ENCODE results near the gene ZNF527.
"Not testable (repeated sequence)": the region's sequence is repeated elsewhere in the genome, so short reads cannot be mapped to it uniquely, and the experiment has no call there.

The ZNF527 gene

GRCh38 chr19:37362733-37363132 lies 8.2 kb upstream of the ZNF527 start:
- no peak for TF ChIP-seq POLR2AphosphoS5 (IDR thresholded peaks at IDR 0.05; ENCODE audit: low read depth, low read length)
- TF ChIP-seq TAF1 (IDR thresholded peaks at IDR 0.05; ENCODE audit: borderline replicate concordance, low read depth, low read length), result no peak
- TF ChIP-seq POLR2A (IDR thresholded peaks at IDR 0.05; ENCODE audit: low read depth, low read length), result no peak
- FAIRE-seq, result no peak
- DNase-seq (ENCODE audit: insufficient read length), result no peak

DNA sequence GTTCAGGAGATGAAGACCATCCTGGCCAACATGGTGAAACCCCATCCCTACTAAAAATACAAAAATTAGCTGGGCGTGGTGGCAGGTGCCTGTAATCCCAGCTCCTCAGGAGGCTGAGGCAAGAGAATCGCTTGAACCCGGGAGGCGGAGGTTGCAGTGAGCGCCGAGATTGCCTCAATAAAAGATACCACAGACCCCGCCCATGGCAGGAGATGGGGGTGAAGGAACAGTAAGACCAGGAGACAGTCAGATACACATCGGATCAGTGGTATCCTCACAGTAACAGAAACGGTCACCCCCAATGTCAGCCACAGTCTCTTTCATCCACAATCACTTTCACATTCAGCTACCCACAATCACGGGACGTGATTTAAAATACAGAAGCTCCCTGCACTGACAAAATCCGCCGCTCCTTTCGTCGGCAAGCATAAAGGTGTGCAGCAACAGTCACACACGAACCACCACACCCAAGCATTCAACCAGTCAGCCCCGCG lies 466 bp upstream of the ZNF527 start:
- not testable (repeated sequence) for FAIRE-seq; DNase-seq (ENCODE audit: insufficient read length)

DNA sequence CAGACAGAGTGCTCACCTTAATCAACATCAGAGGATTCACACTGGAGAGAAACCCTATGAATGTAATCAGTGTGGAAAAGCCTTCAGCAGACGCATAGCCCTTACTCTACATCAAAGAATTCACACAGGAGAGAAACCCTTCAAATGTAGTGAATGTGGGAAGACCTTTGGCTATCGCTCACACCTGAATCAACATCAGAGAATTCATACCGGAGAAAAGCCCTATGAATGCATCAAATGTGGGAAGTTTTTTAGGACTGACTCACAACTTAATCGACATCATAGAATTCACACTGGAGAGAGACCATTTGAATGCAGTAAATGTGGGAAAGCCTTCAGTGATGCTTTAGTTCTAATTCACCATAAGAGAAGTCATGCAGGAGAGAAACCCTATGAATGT lies 18.3 kb downstream of the ZNF527 start:
- TF ChIP-seq POLR2AphosphoS5 (IDR thresholded peaks at IDR 0.05; ENCODE audit: low read depth, low read length) (no peak), TAF1 (IDR thresholded peaks at IDR 0.05; ENCODE audit: borderline replicate concordance, low read depth, low read length) (no peak), POLR2A (IDR thresholded peaks at IDR 0.05; ENCODE audit: low read depth, low read length) (no peak)
- no peak for FAIRE-seq
- DNase-seq (ENCODE audit: insufficient read length), result no peak

- FAIRE-seq; DNase-seq (ENCODE audit: insufficient read length): not testable (repeated sequence)
Observed at GRCh38 chr19:37391399-37391798, 20.5 kb downstream of the ZNF527 start.

- TF ChIP-seq POLR2A (IDR thresholded peaks at IDR 0.05; ENCODE audit: low read depth, low read length) (no peak), TAF1 (IDR thresholded peaks at IDR 0.05; ENCODE audit: borderline replicate concordance, low read depth, low read length) (no peak), POLR2AphosphoS5 (IDR thresholded peaks at IDR 0.05; ENCODE audit: low read depth, low read length) (no peak)
- FAIRE-seq (no peak), DNase-seq (ENCODE audit: insufficient read length) (no peak)
Observed at GRCh38 chr19:37401078-37401477, 30.2 kb downstream of the ZNF527 start.

GRCh38 chr19:37403403-37403802 lies 32.5 kb downstream of the ZNF527 start:
- DNase-seq (ENCODE audit: insufficient read length) (no peak), FAIRE-seq (no peak)
- TF ChIP-seq POLR2A (IDR thresholded peaks at IDR 0.05; ENCODE audit: low read depth, low read length), result no peak
- no peak for TF ChIP-seq TAF1 (IDR thresholded peaks at IDR 0.05; ENCODE audit: borderline replicate concordance, low read depth, low read length)
- no peak for TF ChIP-seq POLR2AphosphoS5 (IDR thresholded peaks at IDR 0.05; ENCODE audit: low read depth, low read length)

- FAIRE-seq; DNase-seq (ENCODE audit: insufficient read length): not testable (repeated sequence)
Observed at GRCh38 chr19:37406140-37406846, 35.4 kb downstream of the ZNF527 start.

DNA sequence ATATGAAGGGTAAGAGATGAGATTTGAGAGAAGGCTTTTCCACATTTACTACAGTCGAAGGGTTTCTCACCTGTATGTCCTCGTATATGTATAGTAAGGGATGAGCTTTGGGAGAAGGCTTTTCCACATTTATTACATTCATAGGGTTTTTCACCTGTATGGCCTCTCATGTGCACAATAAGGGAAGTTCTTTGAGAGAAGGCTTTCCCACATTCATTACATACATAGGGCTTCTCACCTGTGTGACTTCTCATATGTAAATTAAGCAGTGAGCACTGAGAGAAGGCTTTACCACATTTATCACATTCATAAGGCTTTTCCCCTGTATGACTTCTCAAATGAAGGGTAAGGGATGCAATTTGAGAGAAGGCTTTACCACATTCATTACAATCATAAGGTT lies 41.8 kb downstream of the ZNF527 start:
- no peak for FAIRE-seq
- no peak for TF ChIP-seq TAF1 (IDR thresholded peaks at IDR 0.05; ENCODE audit: borderline replicate concordance, low read depth, low read length)
- no peak for TF ChIP-seq POLR2AphosphoS5 (IDR thresholded peaks at IDR 0.05; ENCODE audit: low read depth, low read length)
- no peak for TF ChIP-seq POLR2A (IDR thresholded peaks at IDR 0.05; ENCODE audit: low read depth, low read length)
- no peak for DNase-seq (ENCODE audit: insufficient read length)

GRCh38 chr19:37413313-37414084 lies 42.6 kb downstream of the ZNF527 start:
- DNase-seq (ENCODE audit: insufficient read length), result no peak

More at GRCh38 chr19:37413313-37414084, 42.6 kb downstream of the ZNF527 start:
- FAIRE-seq, result no peak
- no peak for TF ChIP-seq POLR2A (IDR thresholded peaks at IDR 0.05; ENCODE audit: low read depth, low read length)
- TF ChIP-seq POLR2AphosphoS5 (IDR thresholded peaks at IDR 0.05; ENCODE audit: low read depth, low read length), result no peak
- TF ChIP-seq TAF1 (IDR thresholded peaks at IDR 0.05; ENCODE audit: borderline replicate concordance, low read depth, low read length), result no peak

All from GM12892 (cell line).